Measurements from ENCODE around the gene RGS10. TPM values are rescaled to one million over a fixed set of nuclear protein-coding genes. Genes with fewer than 3 reads are reported as not detected.

Gene RGS10
- total and polyA plus RNA-seq, 2 of the 8 experiments (the other 6 are each of a cell fraction or from before 2014, with no cell fraction given), result 5.5 to 13.1 TPM

DNA sequence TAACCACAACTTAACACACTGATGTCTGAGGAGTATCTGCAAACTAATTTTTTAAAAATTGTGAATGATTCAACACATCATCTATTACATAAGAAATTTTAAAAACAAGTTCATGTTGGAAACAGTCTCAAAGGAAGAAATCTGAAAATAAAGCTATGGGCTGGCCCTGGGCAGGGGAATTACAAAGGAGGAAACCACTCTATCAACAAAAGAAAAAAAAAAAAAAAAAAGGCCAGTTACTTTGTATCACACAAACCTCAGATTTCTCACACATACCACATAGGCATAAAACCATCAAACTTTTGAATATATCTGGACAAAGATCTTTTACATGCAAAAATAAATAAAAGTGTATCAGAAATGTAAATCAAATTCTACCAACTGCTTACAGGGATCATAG lies 33.5 kb upstream of the RGS10 start:
- no peak overlapping the region for H3K4ac ChIP-seq (replicated peaks; ENCODE audit: insufficient read length, low read depth, low read length)
- no peak overlapping the region for H2BK20ac ChIP-seq (ENCODE audit: low read length)
- CTCF ChIA-PET (ENCODE audit: partially characterized antibody), result interaction anchor here (0.6 kb wide), 1 partner anchor 516 kb away, joined by 3 read pairs; no protein-coding TSS in a partner anchor

More for the DNA sequence above, 33.5 kb upstream of the RGS10 start:
- Histone ChIP-seq H3K23ac (ENCODE audit: insufficient read length) (no peak overlapping the region), H2BK12ac (ENCODE audit: low read depth, low read length) (no peak overlapping the region), H2BK15ac (ENCODE audit: low read length) (no peak overlapping the region), H3K4me2 (ENCODE audit: insufficient read depth in 1 of 2, low read depth in 2 of 2, low read length in 2 of 2) (no peak overlapping the region), H3K27me3 (replicated peaks in 1 of 4; ENCODE audit: control insufficient read depth in 3 of 4, extremely low read depth in 1 of 4, insufficient read depth in 3 of 4, low read length in 3 of 4) (no peaks in the 10 kb centered on the region), H3K9me3 (ENCODE audit: insufficient read depth in 2 of 2, low read depth in 1 of 2, low read length in 1 of 2) (no peaks in the 10 kb centered on the region), H3K36me3 (ENCODE audit: control insufficient read depth in 2 of 4, insufficient read depth in 4 of 4, low read length in 3 of 4) (peaks cover 13 to 86% (median 45%) of the 10 kb centered on the region in 4 experiments), H2AK5ac (ENCODE audit: low read depth, low read length) (no peak overlapping the region), H3K4me1 (replicated peaks in 1 of 4; ENCODE audit: control insufficient read depth in 3 of 4, insufficient read depth in 4 of 4, low read length in 3 of 4) (no peaks in the 10 kb centered on the region), H2AFZ (ENCODE audit: low read length) (no peak overlapping the region), H2BK120ac (replicated peaks; ENCODE audit: low read depth, low read length) (no peak overlapping the region), H3K9ac (replicated peaks in 1 of 4; ENCODE audit: extremely low read depth in 1 of 4, low read depth in 3 of 4, low read length in 3 of 4) (no peak overlapping the region), H3K14ac (ENCODE audit: insufficient read length) (no peak overlapping the region), H3K79me2 (ENCODE audit: control insufficient read depth in 1 of 2, insufficient read depth in 2 of 2, low read length in 2 of 2) (no peaks in the 10 kb centered on the region), H3K27ac (ENCODE audit: low read depth, low read length) (no peak overlapping the region), H3K79me1 (ENCODE audit: low read depth, low read length) (no peaks in the 10 kb centered on the region), H3K18ac (ENCODE audit: extremely low read depth, low read length) (no peak overlapping the region), H3K4me3 (ENCODE audit: extremely low read depth in 1 of 4, insufficient read depth in 2 of 4, low read depth in 3 of 4, low read length in 4 of 4) (no peak overlapping the region), H2BK5ac (ENCODE audit: low read depth, low read length) (no peak overlapping the region), H3K23me2 (ENCODE audit: low read depth, low read length) (no peaks in the 10 kb centered on the region), H4K91ac (replicated peaks; ENCODE audit: insufficient read length, low read length) (no peak overlapping the region), H4K8ac (ENCODE audit: extremely low read depth, insufficient read depth, low read length) (no peak overlapping the region), H3K56ac (replicated peaks; ENCODE audit: insufficient read length, low read depth, low read length) (no peak overlapping the region), H4K20me1 (replicated peaks in 1 of 2; ENCODE audit: control insufficient read depth in 1 of 2, insufficient read depth in 2 of 2, low read length in 2 of 2) (peaks cover 0 to 1% of the 10 kb centered on the region in 2 experiments), H4K5ac (ENCODE audit: insufficient read length, low read depth, low read length) (no peak overlapping the region)
- FAIRE-seq (no peak), DNase-seq (ENCODE audit: low read depth in 1 of 2, low spot score in 2 of 2) (no peak)
- POLR2A ChIA-PET (ENCODE audit: partially characterized antibody), result interaction anchor here (1.8 kb wide), 1 partner anchor 10 kb away, joined by 5 read pairs; no protein-coding TSS in a partner anchor
- no peak for TF ChIP-seq SP2 (IDR thresholded peaks at IDR 0.05; ENCODE audit: low read length)
- TF ChIP-seq EGR1 (IDR thresholded peaks at IDR 0.05; ENCODE audit: borderline replicate concordance, low read depth, low read length), result no peak
- no peak for TF ChIP-seq CEBPB (IDR thresholded peaks at IDR 0.05; ENCODE audit: low read depth, low read length)
- TF ChIP-seq, protein P1, sequence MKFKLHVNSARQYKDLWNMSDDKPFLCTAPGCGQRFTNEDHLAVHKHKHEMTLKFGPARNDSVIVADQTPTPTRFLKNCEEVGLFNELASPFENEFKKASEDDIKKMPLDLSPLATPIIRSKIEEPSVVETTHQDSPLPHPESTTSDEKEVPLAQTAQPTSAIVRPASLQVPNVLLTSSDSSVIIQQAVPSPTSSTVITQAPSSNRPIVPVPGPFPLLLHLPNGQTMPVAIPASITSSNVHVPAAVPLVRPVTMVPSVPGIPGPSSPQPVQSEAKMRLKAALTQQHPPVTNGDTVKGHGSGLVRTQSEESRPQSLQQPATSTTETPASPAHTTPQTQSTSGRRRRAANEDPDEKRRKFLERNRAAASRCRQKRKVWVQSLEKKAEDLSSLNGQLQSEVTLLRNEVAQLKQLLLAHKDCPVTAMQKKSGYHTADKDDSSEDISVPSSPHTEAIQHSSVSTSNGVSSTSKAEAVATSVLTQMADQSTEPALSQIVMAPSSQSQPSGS (IDR thresholded peaks at IDR 0.05; ENCODE audit: low read length), result no peak

Data from H1 (cell line).